ENCODE results near the gene HS3ST1. TPM values are rescaled to one million over a fixed set of nuclear protein-coding genes. Genes with fewer than 3 reads are reported as not detected.

The HS3ST1 gene
- 0.65 and 1.3 TPM in 2 replicates for total RNA-seq

GRCh38 chr4:11428231-11428898 lies at the start of gene HS3ST1:
TSS of gene HS3ST1 (minus strand) at chr4:11428894. CDS start at chr4:11400005, 28,889 bp downstream.

Data from smooth muscle cell of bladder (primary cell).